ENCODE results near the gene RAD51B. TPM values are rescaled to one million over a fixed set of nuclear protein-coding genes. Genes with fewer than 3 reads are reported as not detected.

Gene RAD51B
- total and polyA plus RNA-seq, 9 of the 15 experiments (the other 6 are each of a cell fraction or from before 2014, with no cell fraction given): 8.5 to 17.3 (median 11.3) TPM

DNA sequence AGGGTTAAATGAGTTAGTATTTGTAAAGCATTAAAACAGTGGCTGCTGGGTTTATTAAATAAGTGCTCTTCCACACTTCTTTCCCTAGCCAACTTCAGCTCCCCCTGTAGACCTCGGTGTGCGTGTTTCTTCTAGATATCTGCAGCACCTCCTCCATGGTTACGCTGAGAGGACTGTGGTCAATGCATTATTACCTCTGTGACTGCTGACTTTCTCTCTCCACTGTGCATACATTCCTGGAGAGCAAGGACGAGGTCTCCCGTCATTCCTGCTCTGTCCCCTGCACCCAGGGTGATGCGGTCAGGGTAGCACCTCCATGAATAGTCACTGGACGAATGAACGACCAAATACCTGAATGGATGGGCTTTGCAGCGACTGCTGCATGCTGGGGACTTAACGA is 928.7 kb downstream of the RAD51B start:
- peak; percentile 82 for FAIRE-seq
- Histone ChIP-seq H3K4me1 (replicated peaks in 1 of 2; ENCODE audit: control insufficient read depth in 2 of 2, insufficient read depth in 2 of 2, low read length in 2 of 2) (peaks cover 6 to 43% of the 10 kb centered on the region in 2 experiments; a peak in 4 of 5 replicates), H3K27ac (ENCODE audit: extremely low read depth, low read depth, low read length) (no peak overlapping the region; the same call in 2 of the 3 replicates), H3K4me2 (ENCODE audit: insufficient read depth, low read length) (peak overlapping the region; percentile 43; the same call in 1 of the 2 replicates), H3K27me3 (ENCODE audit: control insufficient read depth in 2 of 2, insufficient read depth in 2 of 2, low read length in 2 of 2) (no peaks in the 10 kb centered on the region), H3K9me1 (ENCODE audit: control insufficient read depth, insufficient read depth, low read length) (no peaks in the 10 kb centered on the region), H3K36me3 (ENCODE audit: control insufficient read depth, insufficient read depth, low read length) (no peaks in the 10 kb centered on the region), H3K79me2 (ENCODE audit: control insufficient read depth, insufficient read depth, low read length) (no peaks in the 10 kb centered on the region), H3K9me3 (replicated peaks; ENCODE audit: control insufficient read depth, insufficient read depth, low read depth, low read length) (no peaks in the 10 kb centered on the region), H4K20me1 (replicated peaks; ENCODE audit: control insufficient read depth, insufficient read depth, low read length) (no peaks in the 10 kb centered on the region), H3K4me3 (no peak overlapping the region), H2AFZ (ENCODE audit: low read depth, low read length) (peak overlapping the region; percentile 87), H3K9ac (ENCODE audit: insufficient read depth in 1 of 2, low read depth in 2 of 2, low read length in 2 of 2) (peak overlapping the region; percentile 6 to 8; a peak in 1 of 4 replicates)
- intact Hi-C loops (cut with micrococcal nuclease) (loop anchor here (5.0 kb wide), 1 partner anchor 39 kb away; no protein-coding TSS in a partner anchor), in situ Hi-C loops (cut with MboI) (no loop called here)
- ATAC-seq: peak; percentile 71
- no TSS peak for BruUV-seq (replicated peaks)
- peak; percentile 13; the same call in 1 of the 2 replicates for TF ChIP-seq ARID1B (IDR thresholded peaks at IDR 0.05)
- no peak for TF ChIP-seq JUND (IDR thresholded peaks at IDR 0.05; ENCODE audit: borderline replicate concordance, low read depth, low read length)
- TF ChIP-seq JUND (tag; IDR thresholded peaks at IDR 0.05; ENCODE audit: borderline replicate concordance, low read depth, low read length): no peak
- peak; percentile 42; the same call in 1 of the 2 replicates for TF ChIP-seq CXXC5 (CRISPR knock-in tag; IDR thresholded peaks at IDR 0.05)
- no peak for TF ChIP-seq DMBX1 (CRISPR knock-in tag; IDR thresholded peaks at IDR 0.05; ENCODE audit: borderline replicate concordance)
- TF ChIP-seq NR4A1 (CRISPR knock-in tag; IDR thresholded peaks at IDR 0.05): no peak
- TF ChIP-seq NR4A1 (tag; IDR thresholded peaks at IDR 0.05): 0 out of 2 replicates have a peak, but pooled peaks have one; percentile 17
- no peak for TF ChIP-seq ASH1L (IDR thresholded peaks at IDR 0.05; ENCODE audit: borderline replicate concordance, low read depth, partially characterized antibody)
- TF ChIP-seq, protein P1, sequence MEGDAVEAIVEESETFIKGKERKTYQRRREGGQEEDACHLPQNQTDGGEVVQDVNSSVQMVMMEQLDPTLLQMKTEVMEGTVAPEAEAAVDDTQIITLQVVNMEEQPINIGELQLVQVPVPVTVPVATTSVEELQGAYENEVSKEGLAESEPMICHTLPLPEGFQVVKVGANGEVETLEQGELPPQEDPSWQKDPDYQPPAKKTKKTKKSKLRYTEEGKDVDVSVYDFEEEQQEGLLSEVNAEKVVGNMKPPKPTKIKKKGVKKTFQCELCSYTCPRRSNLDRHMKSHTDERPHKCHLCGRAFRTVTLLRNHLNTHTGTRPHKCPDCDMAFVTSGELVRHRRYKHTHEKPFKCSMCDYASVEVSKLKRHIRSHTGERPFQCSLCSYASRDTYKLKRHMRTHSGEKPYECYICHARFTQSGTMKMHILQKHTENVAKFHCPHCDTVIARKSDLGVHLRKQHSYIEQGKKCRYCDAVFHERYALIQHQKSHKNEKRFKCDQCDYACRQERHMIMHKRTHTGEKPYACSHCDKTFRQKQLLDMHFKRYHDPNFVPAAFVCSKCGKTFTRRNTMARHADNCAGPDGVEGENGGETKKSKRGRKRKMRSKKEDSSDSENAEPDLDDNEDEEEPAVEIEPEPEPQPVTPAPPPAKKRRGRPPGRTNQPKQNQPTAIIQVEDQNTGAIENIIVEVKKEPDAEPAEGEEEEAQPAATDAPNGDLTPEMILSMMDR (IDR thresholded peaks at IDR 0.05 in 2 of 3, conservative IDR thresholded peaks at IDR 0.05 in 1 of 3; ENCODE audit: insufficient read depth in 2 of 3, low read depth in 1 of 3, low read length in 3 of 3): peak in 1 of 3 experiments; percentile 18; a peak in 2 of 6 replicates
- TF ChIP-seq CREB3 (tag; conservative IDR thresholded peaks at IDR 0.05; ENCODE audit: low read depth): no peak
- 32% methylated on average over 8 of the region's 10 CpGs for WGBS (ENCODE audit: insufficient coverage, low coverage, missing lambda C conversion rate)
- peak in 2 of 4 experiments; percentile 35 to 56 for DNase-seq (ENCODE audit: extremely low read depth in 1 of 4, low spot score in 3 of 4)
- POLR2A ChIA-PET: interaction anchor here (0.6 to 2.7 kb wide), 5 partner anchors 17 to 42 kb away, joined by 3 to 12 read pairs (median 3); no protein-coding TSS in a partner anchor
- CTCF ChIA-PET (ENCODE audit: low intra/inter-chr PET ratio): no interaction called here

Measured in K562 (cell line).